ENCODE data around the gene DBX1.
A peak's percentile ranks its signal among the peaks of the same experiment; 100 is the strongest.
"Not testable (repeated sequence)": the region's sequence is repeated elsewhere in the genome, so short reads cannot be mapped to it uniquely, and the experiment has no call there.

DBX1 gene

DNA sequence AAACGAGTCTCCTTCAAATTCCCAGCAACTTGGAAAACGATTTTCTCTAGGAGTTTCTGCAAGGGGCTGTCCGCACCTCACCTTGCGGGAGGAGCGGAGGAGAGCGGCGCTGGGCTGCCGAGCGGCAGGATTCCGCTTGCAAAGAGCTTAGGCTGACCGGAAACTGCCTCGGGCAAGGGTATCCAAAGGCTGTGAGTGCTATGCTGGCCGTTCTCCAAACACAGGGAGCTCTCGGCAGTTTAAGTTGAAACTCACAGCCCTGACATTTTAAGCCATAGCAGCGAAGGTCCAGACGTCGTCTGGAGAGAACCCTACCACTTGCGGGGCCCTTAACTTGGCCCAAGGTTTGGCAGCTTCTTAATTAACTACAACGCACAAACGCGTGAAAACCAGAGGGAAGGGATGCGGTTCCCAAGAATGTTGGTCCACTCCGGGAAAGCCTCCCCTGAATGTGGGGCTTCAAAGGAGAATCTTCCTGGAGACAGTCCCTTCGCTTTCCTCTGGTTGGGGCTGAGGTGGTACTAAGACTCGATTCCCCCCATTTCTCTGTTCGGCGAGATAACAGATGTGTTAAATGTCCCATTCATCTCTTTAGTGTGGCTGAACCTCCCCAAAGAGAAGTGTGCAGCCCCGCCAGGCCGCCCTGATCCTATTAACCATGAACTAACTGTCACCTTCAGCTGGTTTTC is 1.1 kb upstream of the DBX1 start:
- DNase-seq = no peak

DNA sequence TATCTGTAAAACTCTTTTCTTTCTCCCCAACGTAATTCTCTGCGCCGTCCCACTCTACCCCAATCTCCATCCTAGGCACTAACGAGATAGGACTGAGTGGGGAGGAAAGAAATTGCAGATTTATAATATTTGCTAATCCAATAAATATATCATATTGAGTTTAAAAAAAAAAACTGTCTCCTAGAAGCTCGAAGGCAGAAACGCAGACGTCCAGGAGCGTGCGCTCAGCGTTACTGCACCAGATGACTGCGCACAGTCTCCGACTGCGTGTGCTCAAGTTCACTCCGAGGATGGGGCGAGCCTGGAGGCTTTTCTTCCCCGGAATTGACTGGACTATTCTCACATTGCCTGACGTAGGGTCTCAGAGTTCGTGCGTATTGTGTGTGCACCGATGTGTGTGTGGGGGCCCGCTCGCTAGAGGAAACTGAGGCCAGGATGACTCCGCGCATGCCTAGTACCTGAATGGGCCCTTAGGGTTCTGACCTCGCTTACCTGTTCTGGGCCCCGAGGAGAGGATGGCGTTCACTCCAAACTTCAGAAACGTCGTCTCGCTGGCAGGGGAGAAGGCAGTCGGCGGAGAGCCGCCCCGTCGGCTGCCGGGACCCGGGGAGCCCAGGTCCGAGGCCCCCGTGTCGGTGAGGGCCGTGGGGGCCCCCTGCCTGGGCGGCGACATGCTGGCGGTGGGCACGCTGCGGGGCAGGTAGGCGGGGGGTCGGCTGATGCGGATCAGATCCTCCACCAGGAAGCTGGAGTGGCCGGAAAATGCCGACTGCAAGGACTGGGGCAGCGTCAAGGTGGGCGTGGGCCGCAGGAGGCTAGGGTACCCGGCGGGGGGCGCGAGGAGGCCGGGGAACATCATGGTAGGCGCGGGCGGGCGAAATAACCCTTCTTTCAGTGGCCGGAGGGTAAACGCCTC is 551 bp downstream of the DBX1 start:
- DNase-seq = no peak

DNA sequence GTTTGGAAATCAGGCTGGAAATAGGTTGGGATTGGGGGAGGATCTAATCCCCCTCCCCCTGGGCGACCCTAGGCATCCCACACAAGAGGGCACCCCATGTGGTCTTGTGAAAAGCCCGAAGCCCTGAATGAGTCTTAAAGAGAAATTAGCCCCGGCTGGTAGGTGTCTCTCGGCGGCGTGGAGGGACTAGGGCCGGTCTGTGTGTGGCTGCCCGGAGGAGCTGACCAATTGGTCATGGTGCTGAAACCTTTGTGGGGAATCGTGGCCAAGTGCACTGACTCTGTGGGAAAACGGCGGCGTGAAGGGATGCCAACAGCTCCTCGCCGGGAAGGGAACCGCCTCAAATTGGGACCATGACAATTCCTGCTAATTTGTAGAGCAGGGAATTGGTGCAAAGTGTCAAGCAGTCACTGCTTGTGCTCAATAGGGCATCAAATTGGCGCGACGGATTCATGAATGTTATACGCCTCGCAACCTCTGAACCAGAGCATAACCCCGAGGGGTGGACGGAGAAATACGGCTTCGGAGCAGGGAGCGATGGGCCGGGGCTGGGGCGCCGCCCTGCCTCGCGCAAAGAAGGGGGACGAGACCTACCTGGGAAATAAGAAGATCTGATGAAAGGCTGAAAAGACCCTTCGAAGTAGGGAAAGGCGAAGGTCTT is 1.5 kb downstream of the DBX1 start:
- DNase-seq = no peak

GRCh38 chr11:20157728-20158127 is 2.5 kb downstream of the DBX1 start:
- no peak for DNase-seq

DNA sequence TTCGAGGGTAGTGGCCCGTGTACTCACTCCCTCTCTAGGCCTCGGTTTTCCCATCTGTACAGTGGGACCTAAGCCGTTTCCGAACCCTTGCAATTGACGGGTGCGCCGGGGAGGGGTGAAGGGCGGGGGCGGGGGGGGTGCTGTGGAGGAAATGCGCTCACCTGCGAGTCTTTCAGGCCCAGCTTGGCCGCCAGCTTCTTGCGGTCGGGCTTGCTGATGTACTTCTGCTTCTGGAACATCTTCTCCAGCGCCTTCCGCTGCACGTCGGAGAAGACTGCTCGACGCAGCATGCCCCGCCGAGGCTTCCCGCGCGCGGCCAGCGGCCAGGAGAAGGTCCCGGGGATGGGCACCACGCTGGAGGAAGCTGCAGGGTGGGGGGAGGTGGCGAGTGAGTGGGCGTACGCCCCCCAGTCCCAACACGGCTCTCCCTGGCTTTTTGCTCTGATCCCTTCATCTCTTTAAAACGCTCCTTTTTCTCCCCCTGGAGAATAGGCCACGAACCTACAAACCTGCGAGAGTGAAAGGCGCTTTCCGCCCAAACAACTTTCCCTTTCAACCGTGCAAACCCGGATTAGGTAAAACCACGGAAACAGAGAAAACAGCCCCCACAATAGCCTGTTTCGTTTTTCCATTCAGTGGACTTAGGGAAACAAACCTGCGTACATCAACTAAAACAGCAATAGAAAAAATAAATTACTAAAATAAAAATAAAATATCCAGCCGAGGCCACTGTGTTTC is 3.2 kb downstream of the DBX1 start:
- DNase-seq = peak; percentile 31

- DNase-seq = peak; percentile 48
Observed at GRCh38 chr11:20156280-20156875, 3.9 kb downstream of the DBX1 start.

DNA sequence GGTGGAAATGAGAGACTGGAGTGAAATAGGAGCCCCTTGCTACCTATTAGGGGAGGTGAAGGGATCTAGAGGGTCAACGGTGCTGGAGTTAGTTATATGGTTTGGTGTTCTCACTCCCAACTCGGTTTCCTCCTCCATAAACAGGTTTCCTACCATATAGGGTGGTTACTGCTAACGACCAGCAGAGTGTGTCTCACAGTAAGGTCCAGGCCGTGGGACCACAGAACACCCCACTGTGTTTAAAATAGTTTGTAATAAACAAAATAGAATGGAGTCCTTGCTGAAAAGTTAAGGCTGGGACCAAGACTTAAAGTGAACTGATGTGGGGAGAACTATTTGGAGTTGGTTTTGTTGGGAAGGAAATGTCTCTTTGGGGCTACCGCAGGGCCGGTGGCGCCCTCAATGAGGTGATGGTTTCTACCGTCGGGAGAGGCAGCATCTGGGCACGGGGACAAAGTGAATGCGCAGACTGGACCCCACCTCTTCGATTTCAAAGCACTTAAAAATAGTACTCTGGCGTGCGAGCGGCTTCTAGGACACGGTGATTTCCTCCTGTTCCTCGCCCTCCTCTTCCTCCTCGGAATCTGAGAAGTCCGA is 4.5 kb downstream of the DBX1 start:
- no peak for DNase-seq

DNA sequence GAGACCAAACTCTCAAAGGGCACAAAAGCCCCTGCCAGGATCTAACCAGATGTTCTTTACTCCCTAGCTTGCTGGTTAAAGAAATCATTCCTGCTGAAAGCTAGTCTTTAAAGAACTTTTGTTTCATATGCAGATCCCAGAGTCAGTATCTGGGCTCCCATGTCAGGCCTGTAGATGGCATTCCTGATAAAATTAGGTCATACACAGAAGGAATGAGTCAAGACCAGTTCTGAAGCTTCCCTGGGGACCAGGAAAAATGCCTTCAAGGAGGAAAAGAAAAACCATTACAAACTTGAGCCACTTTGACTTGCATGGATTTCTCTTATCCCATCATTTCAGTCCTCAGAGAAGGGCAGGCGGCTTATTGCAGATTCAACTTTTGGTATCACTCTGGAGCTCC is 5.9 kb downstream of the DBX1 start:
- no peak for DNase-seq

DNA sequence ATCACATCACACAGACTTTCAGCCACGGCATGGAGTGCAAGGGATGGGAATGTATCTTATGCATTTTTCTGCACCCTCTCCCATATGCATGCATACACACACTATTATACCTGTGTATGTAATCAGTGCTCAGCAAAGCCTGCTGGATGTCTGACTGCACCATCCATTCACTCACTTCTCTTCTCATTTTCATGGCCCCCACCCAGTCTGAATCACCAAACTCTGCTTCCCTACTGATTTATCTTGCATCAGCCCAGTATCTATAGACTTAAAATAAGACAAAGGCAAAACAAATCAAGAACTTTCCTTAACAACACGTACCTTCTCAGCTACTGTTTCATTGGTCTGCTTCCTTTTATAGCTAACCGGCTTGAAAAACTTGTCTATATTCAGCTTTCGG is 21.6 kb downstream of the DBX1 start:
- no peak for DNase-seq

GRCh38 chr11:20137637-20138036 is 22.6 kb downstream of the DBX1 start:
- DNase-seq = no peak

GRCh38 chr11:20134991-20135736 is 25.1 kb downstream of the DBX1 start:
- DNase-seq = no peak

DNA sequence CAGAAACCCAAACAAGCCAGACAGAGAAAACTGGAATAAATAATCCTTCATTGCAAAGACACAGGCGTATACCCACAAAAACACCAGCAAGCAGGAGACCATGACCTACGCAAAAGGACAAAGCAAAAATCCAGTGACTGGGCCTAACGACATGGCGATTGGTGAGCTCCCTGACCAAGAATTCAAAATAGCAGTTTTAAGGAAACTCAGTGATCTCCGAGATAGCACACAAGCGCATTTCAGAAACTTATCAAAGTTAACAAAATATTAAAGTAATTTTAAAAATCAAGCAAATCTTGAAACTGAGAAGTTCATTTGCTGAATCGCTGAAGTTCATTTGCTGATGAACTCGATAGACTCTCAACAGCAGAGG is 27.6 kb downstream of the DBX1 start:
- no peak for DNase-seq

- DNase-seq = peak; percentile 30
Observed at GRCh38 chr11:20131788-20132666, 28.2 kb downstream of the DBX1 start.

DNA sequence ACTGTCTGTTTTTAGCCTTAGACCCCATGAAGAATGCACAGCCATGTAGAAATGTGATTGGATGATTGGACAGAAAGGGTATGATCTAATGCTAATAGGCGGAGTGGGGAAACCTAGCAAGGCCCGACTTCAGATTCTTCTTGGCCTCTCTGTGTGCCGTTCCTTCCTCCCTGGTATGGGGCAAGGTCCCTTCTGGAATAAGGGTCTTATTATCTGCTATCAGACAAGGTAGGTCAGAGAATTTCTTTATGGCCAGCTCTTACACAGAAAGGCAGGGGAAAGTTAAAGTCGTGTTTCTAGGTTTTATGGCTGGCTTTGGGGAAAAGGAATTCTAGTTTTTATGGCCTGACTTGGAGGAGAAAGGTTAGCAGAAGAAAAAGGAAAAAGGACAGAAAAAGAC is 30.6 kb downstream of the DBX1 start:
- no peak for DNase-seq

DNA sequence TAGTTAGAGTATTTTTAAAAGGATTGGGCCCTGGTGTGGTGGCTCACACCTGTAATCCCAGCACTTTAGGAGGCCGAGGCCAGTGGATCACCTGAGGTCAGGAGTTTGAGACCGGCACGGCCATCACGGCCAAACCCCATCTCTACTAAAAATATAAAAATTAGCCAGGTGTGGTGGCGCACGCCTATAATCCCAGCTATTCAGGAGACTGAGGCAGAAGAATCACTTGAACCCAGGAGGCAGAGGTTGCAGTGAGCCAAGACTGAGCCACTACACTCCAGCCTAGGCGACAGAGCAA is 31.8 kb downstream of the DBX1 start:
- DNase-seq = not testable (repeated sequence)

DNA sequence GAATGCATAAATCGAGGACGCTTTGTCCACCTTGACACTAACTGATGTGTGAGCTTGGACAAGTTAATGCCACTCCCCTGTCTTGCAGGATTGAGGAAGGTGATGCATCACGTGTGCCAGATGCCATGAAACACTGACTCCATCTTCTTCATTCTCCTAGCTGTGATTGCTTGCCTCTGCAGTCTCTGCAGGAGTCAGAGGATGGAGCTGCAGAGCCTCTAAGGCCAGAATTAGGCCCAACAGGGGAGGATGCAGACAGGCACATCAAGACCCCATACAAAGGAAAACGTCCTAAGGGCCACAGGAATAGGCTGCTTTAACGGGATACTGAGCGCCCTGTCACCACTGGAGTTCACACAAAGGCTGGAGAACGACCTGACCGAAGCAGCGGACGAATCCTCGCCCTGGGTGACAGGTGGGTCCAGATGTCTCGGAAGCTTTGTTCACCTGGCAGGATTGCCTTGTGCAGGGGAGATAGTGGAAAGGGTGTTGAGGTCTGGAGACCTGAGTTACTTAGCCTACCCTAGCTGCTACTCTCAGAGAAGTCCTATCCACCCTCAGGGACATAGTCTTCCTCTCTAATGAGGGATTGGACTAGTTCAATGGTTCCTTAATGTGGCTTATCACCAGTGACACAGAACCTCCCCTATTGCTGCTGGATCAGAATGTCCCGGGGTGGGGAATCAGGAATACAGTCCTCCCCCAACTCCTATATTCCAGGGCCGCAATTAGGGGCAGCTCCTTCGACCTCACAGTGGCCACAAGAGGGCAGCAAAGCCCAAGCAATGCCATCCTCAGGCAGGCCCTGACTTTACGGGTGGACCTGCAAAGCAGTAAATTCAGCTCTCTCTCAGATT is 32.4 kb downstream of the DBX1 start:
- peak; percentile 59 for DNase-seq

DNA sequence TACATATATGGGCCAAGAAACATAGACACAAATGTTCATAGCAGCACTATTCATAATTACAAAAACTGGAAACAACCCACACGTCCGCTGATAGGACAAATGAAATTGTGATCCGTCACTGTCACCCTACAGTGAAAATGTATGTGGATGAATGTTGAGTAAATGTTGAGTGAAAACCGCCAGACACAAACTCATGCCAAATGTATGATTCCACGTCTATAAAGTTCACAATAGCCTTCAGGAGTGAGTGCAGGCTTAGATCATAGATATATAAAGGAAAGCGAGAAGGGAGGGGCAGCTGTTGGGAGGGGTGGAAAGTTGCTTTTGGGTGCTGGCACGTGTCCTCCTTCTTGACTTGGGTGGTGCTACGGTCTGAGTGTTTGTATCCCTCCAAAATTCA is 33.6 kb downstream of the DBX1 start:
- no peak for DNase-seq

GRCh38 chr11:20125927-20126326 is 34.3 kb downstream of the DBX1 start:
- no peak for DNase-seq

DNA sequence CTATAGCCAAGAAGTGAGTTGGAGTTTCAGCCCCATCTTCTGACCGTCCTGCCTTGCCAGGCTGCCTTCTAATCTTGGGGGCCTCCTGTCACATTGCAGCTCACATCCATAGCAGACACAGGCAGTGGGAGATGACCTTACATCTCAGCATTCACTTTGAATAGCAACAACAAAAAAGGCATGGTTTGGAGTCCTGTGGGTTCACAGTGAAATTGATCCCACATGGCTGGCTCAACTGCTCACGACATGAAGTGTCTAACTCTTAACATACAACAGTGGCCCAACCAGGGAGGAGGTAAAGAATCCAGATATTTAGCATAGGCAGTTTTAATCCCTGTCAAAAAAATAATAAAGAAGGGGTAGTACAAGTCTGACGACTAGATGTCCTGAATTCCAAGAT is 38.1 kb downstream of the DBX1 start:
- DNase-seq = no peak
